Measurements from ENCODE around the gene MS4A15. TPM values are rescaled to one million over a fixed set of nuclear protein-coding genes. Genes with fewer than 3 reads are reported as not detected.

The MS4A15 gene
- total and polyA plus RNA-seq, 10 of the 15 experiments (the other 5 are each of a cell fraction or from before 2014, with no cell fraction given), result 0.05 to 0.84 (median 0.45) TPM

GRCh38 chr11:60762851-60763691 is 6.4 kb downstream of the MS4A15 start (continued):
- TF ChIP-seq TCF7 (IDR thresholded peaks at IDR 0.05; ENCODE audit: borderline replicate concordance) (no peak), IKZF2 (IDR thresholded peaks at IDR 0.05) (peak; percentile 78 to 79; a peak in 3 of 4 replicates), CREB1 (IDR thresholded peaks at IDR 0.05; ENCODE audit: low read depth) (peak; percentile 61), BMI1 (IDR thresholded peaks at IDR 0.05; ENCODE audit: borderline replicate concordance) (no peak), FOXK2 (IDR thresholded peaks at IDR 0.05) (no peak), DPF2 (IDR thresholded peaks at IDR 0.05) (no peak; the same call in 1 of the 2 replicates), GATAD2B (conservative IDR thresholded peaks at IDR 0.05; ENCODE audit: low read depth) (peak; percentile 85), CBX5 (IDR thresholded peaks at IDR 0.05; ENCODE audit: low read depth) (no peak), SIX5 (IDR thresholded peaks at IDR 0.05; ENCODE audit: low read depth, low read length, severe bottlenecking) (no peak), ZSCAN29 (IDR thresholded peaks at IDR 0.05) (peak; percentile 79), SREBF1 (IDR thresholded peaks at IDR 0.05; ENCODE audit: low read length) (no peak), EP300 (IDR thresholded peaks at IDR 0.05; ENCODE audit: borderline replicate concordance in 1 of 2, control insufficient read depth in 1 of 2, low read depth in 2 of 2, low read length in 2 of 2) (peak; percentile 70 to 79; a peak in 3 of 4 replicates)
- TF ChIP-seq, protein P1, sequence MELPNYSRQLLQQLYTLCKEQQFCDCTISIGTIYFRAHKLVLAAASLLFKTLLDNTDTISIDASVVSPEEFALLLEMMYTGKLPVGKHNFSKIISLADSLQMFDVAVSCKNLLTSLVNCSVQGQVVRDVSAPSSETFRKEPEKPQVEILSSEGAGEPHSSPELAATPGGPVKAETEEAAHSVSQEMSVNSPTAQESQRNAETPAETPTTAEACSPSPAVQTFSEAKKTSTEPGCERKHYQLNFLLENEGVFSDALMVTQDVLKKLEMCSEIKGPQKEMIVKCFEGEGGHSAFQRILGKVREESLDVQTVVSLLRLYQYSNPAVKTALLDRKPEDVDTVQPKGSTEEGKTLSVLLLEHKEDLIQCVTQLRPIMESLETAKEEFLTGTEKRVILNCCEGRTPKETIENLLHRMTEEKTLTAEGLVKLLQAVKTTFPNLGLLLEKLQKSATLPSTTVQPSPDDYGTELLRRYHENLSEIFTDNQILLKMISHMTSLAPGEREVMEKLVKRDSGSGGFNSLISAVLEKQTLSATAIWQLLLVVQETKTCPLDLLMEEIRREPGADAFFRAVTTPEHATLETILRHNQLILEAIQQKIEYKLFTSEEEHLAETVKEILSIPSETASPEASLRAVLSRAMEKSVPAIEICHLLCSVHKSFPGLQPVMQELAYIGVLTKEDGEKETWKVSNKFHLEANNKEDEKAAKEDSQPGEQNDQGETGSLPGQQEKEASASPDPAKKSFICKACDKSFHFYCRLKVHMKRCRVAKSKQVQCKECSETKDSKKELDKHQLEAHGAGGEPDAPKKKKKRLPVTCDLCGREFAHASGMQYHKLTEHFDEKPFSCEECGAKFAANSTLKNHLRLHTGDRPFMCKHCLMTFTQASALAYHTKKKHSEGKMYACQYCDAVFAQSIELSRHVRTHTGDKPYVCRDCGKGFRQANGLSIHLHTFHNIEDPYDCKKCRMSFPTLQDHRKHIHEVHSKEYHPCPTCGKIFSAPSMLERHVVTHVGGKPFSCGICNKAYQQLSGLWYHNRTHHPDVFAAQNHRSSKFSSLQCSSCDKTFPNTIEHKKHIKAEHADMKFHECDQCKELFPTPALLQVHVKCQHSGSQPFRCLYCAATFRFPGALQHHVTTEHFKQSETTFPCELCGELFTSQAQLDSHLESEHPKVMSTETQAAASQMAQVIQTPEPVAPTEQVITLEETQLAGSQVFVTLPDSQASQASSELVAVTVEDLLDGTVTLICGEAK (IDR thresholded peaks at IDR 0.05; ENCODE audit: borderline replicate concordance), result no peak; the same call in 1 of the 2 replicates

All from GM12878 (cell line).